Subcutaneous abdominal adipose tissue (tissue), 5 donors: ENCODE results near the gene TTLL5.

Source experiments
- H3K27ac ChIP-seq: one replicate; pipeline ENCODE4 v1.7.0; 2013; ENCODE audit warnings: low read depth, mild to moderate bottlenecking, inconsistent platforms, low read length, moderate library complexity
- H3K27me3 ChIP-seq, 5 donors: one replicate each; pipeline ENCODE4 v1.7.0; 2013; ENCODE audit warnings: low read length in 5 of 5, inconsistent platforms in 1 of 5; ENCODE audit not compliant: control insufficient read depth in 5 of 5, insufficient read depth in 4 of 5
- H3K36me3 ChIP-seq, 5 donors: one replicate each; pipeline ENCODE4 v1.7.0; 2013; ENCODE audit warnings: low read length in 5 of 5; ENCODE audit not compliant: control insufficient read depth in 5 of 5, insufficient read depth in 5 of 5
- H3K4me1 ChIP-seq, 5 donors: one replicate each; pipeline ENCODE4 v1.7.0; 2013; ENCODE audit warnings: low read length in 5 of 5, mild to moderate bottlenecking in 3 of 5, moderate library complexity in 1 of 5; ENCODE audit not compliant: control insufficient read depth in 5 of 5, insufficient read depth in 5 of 5
- H3K4me3 ChIP-seq, 5 donors: one replicate each; pipeline ENCODE4 v1.7.0; 2013; ENCODE audit warnings: low read length in 5 of 5, low read depth in 1 of 5
- H3K9ac ChIP-seq, 5 donors: one replicate each; pipeline ENCODE4 v1.7.0; 2013; ENCODE audit warnings: low read length in 5 of 5, mild to moderate bottlenecking in 4 of 5, moderate library complexity in 3 of 5
- H3K9me3 ChIP-seq, 5 donors: one replicate each; pipeline ENCODE4 v1.7.0; 2013; ENCODE audit warnings: low read length in 5 of 5; ENCODE audit not compliant: control insufficient read depth in 5 of 5
- donor health status: healthy.
- donor health status: healthy.
- donor health status: healthy.
- donor health status: healthy.
- donor health status: healthy.

The TTLL5 gene

GRCh38 chr14:75970989-75971388, 309.9 kb downstream of the TTLL5 start:
- H3K9me3 ChIP-seq = no peaks in the 10 kb centered on the region
- no peak overlapping the region for H3K4me3 ChIP-seq
- no peak overlapping the region for H3K9ac ChIP-seq
- no peaks in the 10 kb centered on the region for H3K27me3 ChIP-seq
- H3K4me1 ChIP-seq = peaks cover 3 to 41% (median 18%) of the 10 kb centered on the region in 5 donors
- peaks cover 0 to 19% (median 10%) of the 10 kb centered on the region in 5 donors for H3K36me3 ChIP-seq
- H3K27ac ChIP-seq = no peak overlapping the region

GRCh38 chr14:75971509-75971908, 310.5 kb downstream of the TTLL5 start:
- peaks cover 3 to 42% (median 18%) of the 10 kb centered on the region in 5 donors for H3K4me1 ChIP-seq
- peaks cover 0 to 15% (median 8%) of the 10 kb centered on the region in 5 donors for H3K36me3 ChIP-seq
- H3K27ac ChIP-seq = no peak overlapping the region
- no peaks in the 10 kb centered on the region for H3K27me3 ChIP-seq
- no peaks in the 10 kb centered on the region for H3K9me3 ChIP-seq
- H3K9ac ChIP-seq = no peak overlapping the region
- H3K4me3 ChIP-seq = peak overlapping the region in 1 of 5 donors; percentile 27

GRCh38 chr14:75972801-75973421, 311.9 kb downstream of the TTLL5 start:
- no peak overlapping the region for H3K9ac ChIP-seq
- H3K4me1 ChIP-seq = peaks cover 3 to 47% (median 20%) of the 10 kb centered on the region in 5 donors
- no peaks in the 10 kb centered on the region for H3K9me3 ChIP-seq
- no peak overlapping the region for H3K27ac ChIP-seq
- H3K4me3 ChIP-seq = no peak overlapping the region
- peaks cover 0 to 12% (median 3%) of the 10 kb centered on the region in 5 donors for H3K36me3 ChIP-seq
- H3K27me3 ChIP-seq = no peaks in the 10 kb centered on the region

GRCh38 chr14:75976826-75977581, 316.0 kb downstream of the TTLL5 start:
- Histone ChIP-seq H3K4me3 (no peak overlapping the region), H3K27me3 (no peaks in the 10 kb centered on the region), H3K4me1 (peaks cover 6 to 46% (median 44%) of the 10 kb centered on the region in 5 donors), H3K9ac (no peak overlapping the region), H3K36me3 (no peaks in the 10 kb centered on the region), H3K9me3 (no peaks in the 10 kb centered on the region), H3K27ac (no peak overlapping the region)

- no peaks in the 10 kb centered on the region for H3K27me3 ChIP-seq
- no peak overlapping the region for H3K27ac ChIP-seq
- H3K36me3 ChIP-seq = no peaks in the 10 kb centered on the region
- H3K4me1 ChIP-seq = peaks cover 6 to 45% (median 45%) of the 10 kb centered on the region in 5 donors
- H3K4me3 ChIP-seq = no peak overlapping the region
- H3K9ac ChIP-seq = no peak overlapping the region
- no peaks in the 10 kb centered on the region for H3K9me3 ChIP-seq
Observed at GRCh38 chr14:75977582-75977943, 316.5 kb downstream of the TTLL5 start.

- H3K27me3 ChIP-seq = no peaks in the 10 kb centered on the region
- no peaks in the 10 kb centered on the region for H3K36me3 ChIP-seq
- no peak overlapping the region for H3K27ac ChIP-seq
- no peak overlapping the region for H3K9ac ChIP-seq
- peaks cover 8 to 50% (median 49%) of the 10 kb centered on the region in 5 donors for H3K4me1 ChIP-seq
- no peaks in the 10 kb centered on the region for H3K9me3 ChIP-seq
- peak overlapping the region in 1 of 5 donors; percentile 77 for H3K4me3 ChIP-seq
Observed at GRCh38 chr14:75978249-75978731, 317.2 kb downstream of the TTLL5 start.

GRCh38 chr14:75979071-75979571, 318.1 kb downstream of the TTLL5 start:
- Histone ChIP-seq H3K27ac (no peak overlapping the region), H3K4me1 (peaks cover 8 to 50% (median 49%) of the 10 kb centered on the region in 5 donors), H3K9ac (peak overlapping the region in 3 of 5 donors; percentile 28 to 59 (median 39)), H3K9me3 (no peaks in the 10 kb centered on the region), H3K4me3 (peak overlapping the region; percentile 32 to 77 (median 48)), H3K27me3 (no peaks in the 10 kb centered on the region), H3K36me3 (no peaks in the 10 kb centered on the region)

GRCh38 chr14:75979648-75980565, 318.9 kb downstream of the TTLL5 start:
- H3K36me3 ChIP-seq = no peaks in the 10 kb centered on the region
- peaks cover 8 to 52% (median 49%) of the 10 kb centered on the region in 5 donors for H3K4me1 ChIP-seq
- H3K9ac ChIP-seq = peak overlapping the region in 4 of 5 donors; percentile 6 to 91 (median 58)
- H3K27ac ChIP-seq = peak overlapping the region; percentile 92
- peak overlapping the region; percentile 69 to 79 (median 74) for H3K4me3 ChIP-seq
- H3K27me3 ChIP-seq = no peaks in the 10 kb centered on the region
- H3K9me3 ChIP-seq = no peaks in the 10 kb centered on the region

GRCh38 chr14:75980856-75981255, 319.8 kb downstream of the TTLL5 start:
- Histone ChIP-seq H3K36me3 (no peaks in the 10 kb centered on the region), H3K9me3 (no peaks in the 10 kb centered on the region), H3K27ac (peak overlapping the region; percentile 92), H3K27me3 (no peaks in the 10 kb centered on the region), H3K4me1 (peaks cover 8 to 59% (median 54%) of the 10 kb centered on the region in 5 donors), H3K9ac (peak overlapping the region in 4 of 5 donors; percentile 77 to 91 (median 86)), H3K4me3 (peak overlapping the region; percentile 69 to 79 (median 74))
